Kidney capillary endothelial cell (primary cell): ENCODE results near the gene FRMD1.

Source experiments
- DNase-seq: peaks from one replicate; pipeline ENCODE4 v3.0.0-alpha.2; 2018; ENCODE audit warnings: low spot score

The FRMD1 gene

DNA sequence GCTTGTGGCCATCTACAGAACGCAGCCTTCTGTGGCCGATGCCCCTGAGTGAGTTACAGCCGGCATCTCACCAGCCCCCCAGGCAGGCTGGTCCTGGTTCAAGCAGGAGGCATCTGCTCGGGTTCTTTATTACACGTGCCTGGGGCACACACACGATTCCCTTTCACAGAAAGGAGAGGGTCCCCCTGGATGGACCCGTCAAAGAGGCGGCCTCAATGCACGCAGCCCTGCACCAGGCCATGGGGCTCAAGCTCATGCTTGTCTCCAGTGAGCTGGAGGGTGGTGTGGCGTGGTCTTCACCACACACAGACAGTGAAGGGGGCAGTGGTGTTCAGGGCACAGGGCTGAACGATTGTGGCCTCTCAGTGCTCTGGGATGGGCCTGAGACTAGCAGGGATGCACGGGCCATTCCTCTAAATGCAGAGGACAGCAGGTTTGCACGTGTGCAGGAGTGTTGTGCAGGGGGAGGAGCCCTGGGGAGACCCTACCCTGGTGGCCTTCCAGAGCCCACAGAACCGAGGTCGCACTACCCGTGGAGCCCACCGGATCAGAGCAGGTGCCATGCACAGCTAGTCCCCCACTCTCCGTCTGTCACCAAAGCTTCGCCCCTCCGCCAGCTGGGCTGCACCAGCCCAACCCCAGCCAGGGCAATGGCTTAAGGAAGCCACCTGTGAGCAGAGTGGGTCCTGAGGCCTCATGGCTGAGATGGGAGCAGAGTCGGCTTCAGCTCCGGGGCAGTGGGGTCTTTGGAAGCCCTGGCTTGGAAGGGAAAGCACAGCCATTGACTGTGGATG, 23.1 kb downstream of the FRMD1 start:
- DNase-seq, result no peak

DNA sequence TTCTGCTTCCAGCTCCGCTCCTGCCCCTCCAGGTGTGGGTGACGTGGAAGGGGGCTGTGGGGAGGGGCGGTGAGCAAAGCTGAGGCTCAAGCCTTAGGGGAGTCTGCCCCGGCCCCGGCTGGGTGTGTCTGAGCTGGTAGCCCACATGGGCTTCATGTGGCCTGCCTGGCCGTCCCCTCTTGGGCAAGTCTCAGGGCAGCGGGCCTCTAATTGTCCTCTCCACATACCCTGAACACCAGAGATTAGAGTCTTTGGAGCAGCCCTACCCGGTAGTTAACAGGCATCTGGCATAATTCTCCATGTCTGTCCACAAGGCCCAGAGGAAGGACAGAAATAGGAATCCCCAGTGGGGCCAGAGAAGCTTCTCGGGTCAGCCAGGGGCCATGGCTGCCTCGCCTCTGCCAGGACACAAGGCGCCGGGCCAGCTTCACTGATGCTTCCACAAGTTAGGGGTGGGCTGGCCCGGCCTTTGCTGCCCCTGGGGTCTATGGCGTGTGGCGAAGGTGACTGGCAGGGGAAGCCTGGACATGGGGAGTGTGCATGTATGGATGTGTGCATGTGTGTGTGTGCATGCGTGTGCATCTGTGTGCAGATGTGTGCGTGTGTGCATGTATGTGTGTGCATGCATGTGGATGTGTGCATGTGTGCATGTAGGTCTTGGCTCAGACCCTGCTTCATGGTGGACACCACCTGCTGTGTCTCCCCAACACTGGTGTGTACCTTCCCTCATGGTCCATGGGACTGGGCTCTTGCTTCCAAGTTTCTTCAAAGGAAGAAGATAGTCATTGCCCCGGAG, 24.0 kb downstream of the FRMD1 start:
- DNase-seq, result no peak

DNA sequence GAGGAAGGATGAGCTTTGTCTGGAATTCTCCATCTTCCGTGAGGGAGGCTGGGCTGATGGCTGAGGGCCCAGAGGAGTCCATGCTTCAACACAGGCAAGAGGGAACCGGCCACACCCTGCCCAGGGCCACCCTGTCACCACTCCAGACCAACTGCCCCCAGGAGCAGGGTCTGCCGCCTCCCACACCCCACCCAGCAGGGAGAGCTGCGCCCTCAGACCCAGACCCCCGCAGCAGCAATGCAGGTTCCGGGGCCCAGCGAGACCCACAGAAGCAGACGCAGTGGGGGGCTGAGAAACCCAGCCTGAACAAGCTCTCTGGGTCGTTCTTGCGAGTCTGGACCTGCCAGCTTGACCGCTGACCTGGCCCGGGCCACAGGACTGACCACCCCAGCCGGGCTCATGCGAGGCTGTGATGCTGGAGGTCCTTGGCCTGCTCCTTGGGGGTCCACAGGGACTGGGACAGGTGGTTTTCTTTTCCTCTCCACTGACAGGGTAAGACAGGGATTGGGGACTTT, 25.0 kb downstream of the FRMD1 start:
- no peak for DNase-seq

DNA sequence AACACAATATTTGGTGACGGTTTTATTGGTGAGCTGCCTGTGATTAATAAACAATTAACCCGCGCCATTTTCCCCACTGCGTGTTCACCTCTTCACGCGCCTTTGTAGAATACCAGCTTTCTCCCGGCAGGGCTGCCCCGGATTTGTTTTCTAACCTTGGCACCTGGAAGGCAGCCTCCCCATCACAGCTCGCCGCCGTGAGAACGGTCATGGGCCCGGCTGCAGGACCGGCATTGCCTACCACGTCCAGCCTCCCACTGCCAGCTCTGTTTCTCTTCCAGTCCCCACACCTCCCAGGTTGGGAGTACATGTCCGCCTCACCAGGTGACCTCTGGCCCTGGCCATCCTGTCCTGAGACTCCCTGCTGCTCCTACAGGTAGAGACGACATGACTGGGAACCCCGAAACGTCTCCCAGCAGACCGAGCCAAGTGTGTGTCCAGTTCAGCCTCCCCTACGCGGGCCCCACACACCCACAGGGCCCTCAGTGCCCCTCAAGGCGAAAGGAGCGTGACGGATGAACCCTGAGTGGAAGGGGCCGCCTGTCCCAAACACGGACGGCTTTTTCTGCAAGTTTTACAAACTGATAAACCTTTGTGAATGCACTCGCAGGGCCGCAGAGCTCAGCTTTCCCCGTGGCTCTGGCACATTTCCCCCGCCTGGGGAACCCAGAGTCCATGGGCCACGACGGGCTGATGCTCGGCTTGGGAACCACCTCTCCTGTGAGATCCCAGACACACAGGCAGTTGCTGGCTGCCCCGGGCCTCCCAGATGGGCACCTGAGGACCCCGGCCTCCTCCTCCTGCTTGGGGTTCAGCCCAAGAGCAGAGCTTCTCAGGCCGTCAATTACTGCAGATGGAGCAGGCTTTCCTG, 25.7 kb downstream of the FRMD1 start:
- no peak for DNase-seq

DNA sequence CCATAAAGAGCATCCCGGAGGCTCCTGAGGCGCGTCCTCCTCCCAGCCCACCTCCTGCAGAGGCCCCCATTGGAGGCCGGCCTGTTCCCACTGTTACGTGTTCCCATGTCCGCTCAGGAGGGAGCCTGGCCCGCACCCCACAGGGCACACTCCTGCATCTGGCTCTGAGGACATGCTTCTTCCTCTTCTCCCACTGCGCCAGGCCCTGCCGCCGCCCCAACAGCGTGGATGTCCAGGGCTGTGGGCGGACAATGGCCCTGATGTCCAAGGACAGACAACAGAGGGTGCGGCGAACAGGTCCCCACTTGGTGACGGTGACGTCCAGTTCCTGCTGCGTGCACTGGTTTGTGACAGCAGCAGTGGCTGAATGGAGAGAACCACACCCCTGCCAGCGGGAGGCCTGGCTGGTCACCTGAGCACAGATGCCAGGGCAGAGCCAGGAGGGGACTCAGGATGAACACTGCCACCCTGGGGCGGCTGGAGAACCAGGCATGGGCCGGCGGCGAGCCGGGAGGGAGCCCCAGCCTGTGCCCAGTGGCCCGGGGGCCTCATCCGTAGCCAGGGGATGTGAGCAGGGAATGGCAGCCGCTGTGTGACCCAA, 26.6 kb downstream of the FRMD1 start:
- no peak for DNase-seq

DNA sequence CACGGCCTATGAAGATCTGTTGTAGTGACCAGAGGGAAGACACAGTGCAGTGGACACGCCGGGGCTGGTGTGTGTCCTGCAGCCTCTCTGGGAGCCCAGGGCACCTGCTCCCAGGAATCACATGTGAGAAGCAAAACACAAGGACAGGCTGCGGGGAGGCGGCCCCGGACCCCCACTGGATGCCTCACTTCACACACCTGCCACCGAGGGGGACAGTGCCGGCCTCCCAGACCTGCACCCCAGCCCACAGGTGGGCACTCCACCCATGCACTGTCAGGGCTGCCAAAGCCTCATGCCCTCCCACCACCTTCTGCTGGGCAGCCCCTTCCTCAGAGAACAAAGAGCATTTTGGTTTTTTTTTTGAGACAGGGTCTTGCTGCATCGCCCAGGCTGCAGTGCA, 27.4 kb downstream of the FRMD1 start:
- no peak for DNase-seq

DNA sequence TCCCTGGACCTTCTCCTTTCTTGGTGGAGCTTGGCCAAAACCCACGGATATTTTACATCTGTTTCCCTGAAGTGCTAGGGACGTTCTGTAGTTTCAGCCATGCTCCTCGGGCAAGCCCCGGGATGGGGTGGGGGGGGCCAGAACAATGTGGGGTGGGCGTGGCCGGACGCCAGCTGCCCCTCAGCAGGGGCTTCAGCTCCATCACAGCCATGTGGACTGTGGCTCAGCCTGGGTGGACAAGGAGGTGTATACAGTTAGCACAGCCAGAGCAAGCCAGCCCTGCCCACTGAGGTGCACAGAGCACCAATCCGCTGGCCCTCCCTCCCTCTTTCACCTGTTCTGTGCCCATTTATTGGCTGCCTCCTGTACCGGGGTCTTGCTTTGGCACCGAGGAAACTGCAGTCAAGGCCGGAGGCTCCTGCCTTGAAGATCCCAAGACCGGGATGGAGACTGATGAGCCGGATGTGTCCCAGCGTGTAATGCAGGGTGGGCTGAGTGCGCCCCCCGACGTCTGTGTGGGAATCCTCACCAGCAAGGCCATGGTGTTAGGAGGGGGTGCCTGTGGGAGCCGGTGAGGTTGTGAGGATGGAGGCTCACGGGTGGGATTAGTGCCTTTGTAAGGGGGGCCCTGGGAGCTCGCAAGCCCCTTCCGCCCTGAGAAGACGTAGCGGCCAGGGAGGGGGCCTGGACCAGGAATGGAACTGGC, 28.0 kb downstream of the FRMD1 start:
- DNase-seq, result no peak

DNA sequence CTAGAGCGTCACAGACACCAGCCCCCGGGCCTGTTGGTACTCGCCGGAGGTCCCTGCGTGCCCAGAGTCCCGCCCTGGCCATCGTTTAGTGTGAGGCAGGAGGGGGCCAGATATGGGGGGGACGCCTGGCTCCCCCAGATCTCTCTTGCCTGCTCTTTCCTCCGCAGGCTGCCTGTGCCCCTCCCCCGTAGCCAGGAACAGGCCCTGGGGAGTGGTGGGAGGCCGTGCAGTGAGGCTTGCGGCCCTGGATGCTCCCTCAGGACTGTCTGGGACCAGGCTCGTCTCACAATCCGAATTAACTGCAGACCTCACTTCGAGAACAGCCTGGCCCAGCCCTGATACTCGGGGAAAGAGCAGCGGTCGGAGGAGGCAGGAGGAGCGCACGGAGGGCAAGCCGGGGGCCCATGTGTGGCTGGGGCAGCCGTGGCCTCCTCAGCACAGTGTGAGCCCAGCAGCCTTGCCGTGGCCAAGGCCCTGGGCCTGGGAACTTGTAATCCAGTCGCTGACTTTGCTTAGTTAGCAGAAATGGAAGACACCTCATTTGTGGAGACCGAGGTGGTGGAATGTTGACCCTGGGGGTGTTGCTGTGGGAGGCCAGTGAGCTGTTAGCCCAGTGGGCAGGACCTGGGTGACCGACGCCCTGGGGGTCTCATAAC, 28.7 kb downstream of the FRMD1 start:
- no peak for DNase-seq

DNA sequence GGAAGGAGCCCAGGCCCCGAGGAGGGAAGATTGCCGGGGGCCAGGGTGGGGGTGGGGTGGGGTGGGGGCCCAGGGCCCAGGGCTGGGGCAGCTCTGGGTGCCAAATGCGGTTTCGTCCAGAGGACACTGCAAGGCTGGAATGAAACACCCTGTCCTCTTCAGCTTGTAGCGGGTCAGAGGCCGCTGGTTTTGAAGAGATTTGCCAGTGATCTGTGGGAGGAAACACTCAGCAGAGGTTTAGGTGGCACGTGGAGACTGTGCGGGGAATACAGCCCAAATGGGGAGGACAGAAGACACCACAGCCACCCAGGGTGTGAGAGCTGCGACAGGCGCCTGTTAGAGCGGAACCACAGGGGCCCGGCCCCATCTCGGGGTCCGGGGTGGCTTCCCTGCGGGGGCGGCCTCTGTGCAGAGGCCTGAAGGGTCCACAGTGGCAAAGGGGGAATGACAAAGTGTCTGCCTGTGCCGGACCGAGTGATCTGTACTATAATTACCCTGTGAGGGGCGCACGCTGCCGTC, 29.2 kb downstream of the FRMD1 start:
- DNase-seq, result no peak

DNA sequence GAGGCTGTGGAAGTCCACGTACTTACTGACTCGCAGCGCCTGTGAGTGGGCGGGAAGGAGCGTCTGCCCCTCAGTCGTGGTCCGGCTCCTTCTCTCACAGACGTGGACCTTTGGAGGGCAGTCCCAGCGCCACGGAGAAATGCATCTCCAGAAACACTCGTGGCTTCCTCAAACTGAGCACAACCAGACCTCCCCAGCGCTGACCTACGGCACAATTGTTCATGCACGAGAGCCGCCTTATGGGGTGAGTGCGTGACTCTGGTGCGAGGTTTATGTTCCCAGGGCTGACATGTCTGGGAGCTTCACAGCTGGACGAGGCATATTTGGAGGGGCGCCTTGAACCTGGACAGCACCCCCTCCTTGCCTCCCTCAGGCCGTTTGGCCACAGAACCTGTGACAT, 29.7 kb downstream of the FRMD1 start:
- no peak for DNase-seq

DNA sequence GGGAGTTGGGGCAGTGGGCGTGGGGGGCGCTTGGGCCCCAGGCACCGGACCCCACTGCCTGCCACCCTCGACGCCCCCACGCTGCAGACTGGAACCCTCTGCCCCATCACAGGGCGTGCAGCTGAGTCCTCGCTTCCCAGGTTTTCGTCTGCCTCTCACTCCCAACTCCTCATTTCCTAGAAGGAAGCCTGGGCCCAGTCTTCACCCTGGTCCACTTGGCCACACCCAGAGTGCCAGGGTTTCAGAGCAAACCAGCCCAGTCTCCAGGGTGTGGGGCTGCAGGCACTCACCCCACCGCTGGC, 30.3 kb downstream of the FRMD1 start:
- DNase-seq, result no peak

DNA sequence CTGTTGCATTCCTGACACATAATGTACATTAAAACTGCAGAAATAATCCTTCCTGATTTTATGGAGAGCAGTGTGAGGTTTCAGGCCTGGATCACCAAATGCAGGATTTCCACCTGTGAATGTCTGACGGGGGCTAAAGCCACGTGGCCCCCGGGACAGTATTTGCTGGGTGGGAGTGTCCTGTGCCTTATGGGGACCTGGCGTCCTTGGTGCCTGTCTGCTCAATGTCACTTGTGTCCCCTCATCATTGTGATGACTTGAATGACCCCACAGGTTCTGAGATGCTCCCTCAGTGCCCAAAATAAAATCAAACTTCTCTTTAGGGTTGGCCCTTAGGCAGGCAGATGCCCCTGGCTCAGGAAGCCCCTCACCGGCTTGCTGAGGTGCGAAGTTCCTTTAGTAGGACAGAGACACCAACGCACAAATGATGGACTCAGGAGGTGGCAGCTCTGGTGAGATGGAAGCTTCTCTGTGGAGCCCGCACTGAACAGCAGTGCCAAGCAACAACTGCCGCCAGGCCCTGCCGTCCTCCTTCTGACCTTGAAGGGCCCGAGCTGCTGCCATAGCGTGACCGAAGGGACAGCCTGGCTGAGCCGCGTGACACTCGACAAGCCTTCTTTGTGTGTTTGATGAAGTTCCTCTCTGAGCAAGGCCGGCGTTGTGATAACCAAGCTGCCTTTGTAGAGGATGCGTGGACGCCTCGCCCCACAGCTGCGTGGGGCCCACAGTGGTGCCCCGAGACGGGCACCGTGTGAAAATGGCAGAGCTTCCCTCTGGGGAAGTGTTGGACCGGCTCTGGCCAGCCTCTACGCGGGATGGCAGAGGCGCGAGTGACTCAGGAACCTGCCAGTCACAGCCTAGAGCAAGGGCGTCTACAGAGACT, 30.9 kb downstream of the FRMD1 start:
- no peak for DNase-seq

DNA sequence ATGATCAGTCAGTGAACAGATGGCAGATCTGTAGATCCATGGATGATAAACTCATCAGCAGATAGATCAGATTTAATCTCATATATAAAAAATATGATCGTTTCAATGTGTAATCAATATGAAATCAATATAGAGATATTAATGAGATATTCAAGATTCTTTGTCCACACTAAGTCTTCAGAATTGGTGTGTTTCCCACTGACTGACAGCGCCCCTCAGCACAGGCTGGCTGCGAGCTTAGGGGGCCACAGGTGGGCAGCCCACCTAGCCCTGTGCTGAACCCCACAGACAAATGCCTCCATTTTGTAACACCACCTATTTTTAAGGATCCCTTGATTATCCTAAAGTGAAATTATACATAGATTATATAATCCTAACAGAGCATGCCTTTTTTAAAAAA, 32.3 kb downstream of the FRMD1 start:
- DNase-seq, result no peak

DNA sequence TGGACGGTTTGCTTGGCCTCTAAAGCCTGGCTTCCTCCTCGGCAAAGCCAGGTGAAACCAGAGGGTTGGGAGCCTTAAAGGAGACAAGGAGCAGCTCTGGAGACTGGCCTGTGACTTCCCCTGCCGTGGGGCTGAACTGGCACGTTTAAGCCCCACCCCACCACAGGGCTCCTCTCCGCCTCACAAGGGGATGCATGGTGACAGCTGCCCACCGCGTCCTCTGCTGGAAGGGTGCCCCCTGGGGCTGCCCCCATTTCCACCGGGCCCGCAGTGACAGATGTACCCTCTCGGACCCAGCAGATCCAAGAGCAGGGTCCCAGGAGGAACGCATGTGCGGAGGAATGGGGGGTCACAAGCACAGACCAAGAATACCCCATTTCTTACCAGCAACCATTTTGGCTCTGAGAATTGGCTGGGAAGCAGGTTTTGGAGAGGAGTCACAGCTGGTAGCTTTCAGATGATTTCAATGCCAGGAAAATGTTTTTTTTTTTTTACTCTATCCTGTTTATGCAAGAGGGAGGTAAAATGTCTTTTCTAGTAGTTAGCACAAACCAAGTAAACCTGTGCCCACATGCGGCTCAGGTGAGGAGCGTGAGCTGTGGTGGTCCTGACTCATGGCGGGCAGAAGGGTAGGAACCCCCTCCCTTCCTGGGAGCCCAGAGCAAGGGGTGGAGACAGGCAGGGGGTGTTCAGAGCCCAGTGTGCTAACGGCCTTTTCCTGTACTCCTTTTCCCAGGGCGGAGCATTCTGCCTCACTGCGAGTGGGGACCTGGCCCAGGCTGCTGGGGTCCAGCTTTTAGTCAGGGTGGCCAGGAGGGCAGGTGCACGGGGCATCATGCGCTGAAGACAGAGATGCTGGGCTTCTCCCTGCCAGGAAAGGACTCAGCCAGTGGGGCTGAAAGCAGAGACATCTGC, 33.0 kb downstream of the FRMD1 start:
- DNase-seq, result no peak

DNA sequence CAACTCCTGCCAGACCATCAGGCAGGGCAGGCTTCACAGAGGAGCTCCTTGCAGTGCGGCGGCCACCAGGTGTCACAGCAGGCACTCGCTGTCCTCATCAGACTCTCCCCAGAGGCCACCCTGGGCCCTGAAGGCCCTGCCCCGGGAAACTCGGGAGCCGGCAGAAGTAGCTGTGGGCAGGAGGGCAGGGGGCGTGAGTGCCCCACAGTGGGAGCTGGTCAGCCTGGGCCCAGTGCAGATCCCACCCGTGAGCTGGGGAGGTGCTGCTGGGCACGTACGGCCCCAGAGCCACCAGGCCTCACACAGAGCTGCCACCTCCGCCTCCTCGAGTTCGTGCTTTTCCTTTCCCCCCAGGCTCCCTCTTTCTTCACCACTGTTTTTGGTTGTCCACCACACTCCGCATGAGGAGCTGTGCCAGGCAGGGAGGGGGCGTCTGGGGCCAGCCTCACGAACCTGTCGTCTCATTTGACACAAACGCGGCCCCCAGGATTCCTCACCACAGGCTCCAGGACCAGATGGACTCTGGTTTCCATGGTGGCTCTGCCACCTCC, 33.8 kb downstream of the FRMD1 start:
- no peak for DNase-seq

DNA sequence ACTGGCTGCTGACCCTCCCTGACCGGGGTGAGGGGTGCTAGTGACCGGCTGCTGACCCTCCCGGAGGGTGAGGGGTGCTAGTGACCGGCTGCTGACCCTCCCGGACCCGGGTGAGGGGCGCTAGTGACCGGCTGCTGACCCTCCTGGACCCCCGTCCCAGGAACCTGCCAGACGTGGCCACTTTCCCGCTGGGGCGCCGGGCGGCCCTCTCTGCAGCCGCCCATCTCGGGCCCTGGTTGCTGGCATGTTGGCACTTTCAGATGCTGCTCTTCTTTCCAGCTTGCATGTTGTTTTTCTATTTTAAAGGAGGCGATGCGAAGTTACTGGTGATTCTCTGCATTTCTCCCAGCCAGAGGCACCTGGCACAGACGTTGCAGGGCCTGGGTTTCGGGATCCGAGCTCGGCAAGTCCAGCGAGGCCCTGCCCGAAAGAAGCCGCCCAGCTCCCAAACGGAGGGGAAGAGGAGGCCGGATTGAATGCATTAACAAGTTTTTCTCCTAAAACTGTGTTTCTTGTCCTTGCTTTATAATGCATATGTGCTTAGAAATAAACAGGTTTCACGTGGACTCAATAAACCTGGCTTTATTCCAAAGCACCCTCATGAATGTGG, 34.4 kb downstream of the FRMD1 start:
- DNase-seq, result no peak

DNA sequence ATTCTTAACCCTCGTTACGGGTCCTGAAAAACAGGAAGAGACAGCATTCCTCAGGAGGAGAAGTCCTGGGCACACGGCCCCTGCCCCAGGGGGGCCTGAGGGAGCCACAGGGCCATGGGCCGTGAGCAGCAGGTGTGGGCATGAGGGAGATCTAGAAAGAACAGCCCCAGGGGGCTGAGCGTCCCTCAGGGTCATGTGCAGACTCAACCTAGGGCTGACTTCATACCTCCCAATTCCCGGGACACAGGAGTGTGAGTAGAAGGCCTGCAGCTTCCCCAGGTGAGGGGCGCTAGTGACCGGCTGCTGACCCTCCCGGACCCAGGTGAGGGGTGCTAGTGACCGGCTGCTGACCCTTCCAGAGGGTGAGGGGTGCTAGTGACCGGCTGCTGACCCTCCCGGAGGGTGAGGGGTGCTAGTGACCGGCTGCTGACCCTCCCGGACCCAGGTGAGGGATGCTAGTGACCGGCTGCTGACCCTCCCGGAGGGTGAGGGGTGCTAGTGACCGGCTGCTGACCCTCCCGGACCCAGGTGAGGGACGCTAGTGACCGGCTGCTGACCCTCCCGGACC, 35.1 kb downstream of the FRMD1 start:
- no peak for DNase-seq
